ENCODE data around the gene CDYL. TPM values are rescaled to one million over a fixed set of nuclear protein-coding genes. Genes with fewer than 3 reads are reported as not detected.

CDYL gene
- total and polyA plus RNA-seq, 2 of the 4 experiments (the other 2 are of a cell fraction) = 14.2 to 92.1 TPM

DNA sequence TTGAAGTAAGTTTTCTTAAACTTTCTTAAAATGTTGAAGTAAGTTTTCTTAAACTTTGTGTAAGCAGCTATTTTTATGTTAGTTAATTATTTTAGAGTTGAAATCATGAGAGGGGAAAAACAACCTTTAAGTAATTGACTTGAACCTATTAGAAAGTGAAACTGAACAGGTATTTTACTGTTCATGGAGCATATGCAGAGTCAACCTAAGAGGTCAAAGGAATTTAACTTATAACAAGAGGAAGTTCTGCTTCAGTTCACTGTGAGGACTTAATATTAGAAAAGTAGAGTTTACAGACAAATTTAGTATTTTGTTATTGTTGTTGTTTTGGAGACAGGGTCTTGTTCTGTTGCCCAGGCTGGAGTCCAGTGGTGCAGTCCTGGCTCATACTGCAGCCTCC, 38.0 kb downstream of the CDYL start:
- no peak overlapping the region for H3K4ac ChIP-seq (ENCODE audit: low read depth, low read length)
- no peak overlapping the region for H2BK20ac ChIP-seq (ENCODE audit: low read depth, low read length)
- no peak overlapping the region for H2BK120ac ChIP-seq (ENCODE audit: low read depth, low read length)
- no peak overlapping the region for H3K18ac ChIP-seq (ENCODE audit: low read depth, low read length)
- peaks cover 25 to 67% of the 10 kb centered on the region in 2 experiments; a peak in 3 of 4 replicates for H3K79me1 ChIP-seq (ENCODE audit: low read depth in 1 of 2, low read length in 2 of 2)
- no peak overlapping the region for H3K4me3 ChIP-seq (ENCODE audit: insufficient read depth, low read depth, low read length)
- ChIA-PET POLR2A (ENCODE audit: unreplicated experiment) (no interaction called here), CTCF (no interaction called here)
- no peak overlapping the region for H3K23ac ChIP-seq (ENCODE audit: low read depth, low read length)
- ATAC-seq (ENCODE audit: low read depth) (no peak), DNase-seq (no peak)
- no peak overlapping the region for H2AFZ ChIP-seq (replicated peaks; ENCODE audit: low read length, poor library complexity)
- no peak overlapping the region for H2BK15ac ChIP-seq (ENCODE audit: low read depth, low read length)
- no peak overlapping the region for H2AK9ac ChIP-seq (replicated peaks; ENCODE audit: low read depth, low read length, poor library complexity)
- TF ChIP-seq NFE2L2 (IDR thresholded peaks at IDR 0.05; ENCODE audit: low read depth, low read length) = no peak
- TF ChIP-seq, protein P1, sequence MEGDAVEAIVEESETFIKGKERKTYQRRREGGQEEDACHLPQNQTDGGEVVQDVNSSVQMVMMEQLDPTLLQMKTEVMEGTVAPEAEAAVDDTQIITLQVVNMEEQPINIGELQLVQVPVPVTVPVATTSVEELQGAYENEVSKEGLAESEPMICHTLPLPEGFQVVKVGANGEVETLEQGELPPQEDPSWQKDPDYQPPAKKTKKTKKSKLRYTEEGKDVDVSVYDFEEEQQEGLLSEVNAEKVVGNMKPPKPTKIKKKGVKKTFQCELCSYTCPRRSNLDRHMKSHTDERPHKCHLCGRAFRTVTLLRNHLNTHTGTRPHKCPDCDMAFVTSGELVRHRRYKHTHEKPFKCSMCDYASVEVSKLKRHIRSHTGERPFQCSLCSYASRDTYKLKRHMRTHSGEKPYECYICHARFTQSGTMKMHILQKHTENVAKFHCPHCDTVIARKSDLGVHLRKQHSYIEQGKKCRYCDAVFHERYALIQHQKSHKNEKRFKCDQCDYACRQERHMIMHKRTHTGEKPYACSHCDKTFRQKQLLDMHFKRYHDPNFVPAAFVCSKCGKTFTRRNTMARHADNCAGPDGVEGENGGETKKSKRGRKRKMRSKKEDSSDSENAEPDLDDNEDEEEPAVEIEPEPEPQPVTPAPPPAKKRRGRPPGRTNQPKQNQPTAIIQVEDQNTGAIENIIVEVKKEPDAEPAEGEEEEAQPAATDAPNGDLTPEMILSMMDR (conservative IDR thresholded peaks at IDR 0.05; ENCODE audit: low read depth, low read length) = no peak
- TF ChIP-seq, protein P2, sequence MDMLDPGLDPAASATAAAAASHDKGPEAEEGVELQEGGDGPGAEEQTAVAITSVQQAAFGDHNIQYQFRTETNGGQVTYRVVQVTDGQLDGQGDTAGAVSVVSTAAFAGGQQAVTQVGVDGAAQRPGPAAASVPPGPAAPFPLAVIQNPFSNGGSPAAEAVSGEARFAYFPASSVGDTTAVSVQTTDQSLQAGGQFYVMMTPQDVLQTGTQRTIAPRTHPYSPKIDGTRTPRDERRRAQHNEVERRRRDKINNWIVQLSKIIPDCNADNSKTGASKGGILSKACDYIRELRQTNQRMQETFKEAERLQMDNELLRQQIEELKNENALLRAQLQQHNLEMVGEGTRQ (IDR thresholded peaks at IDR 0.05; ENCODE audit: low read depth, low read length) = no peak
- TF ChIP-seq POLR2A (IDR thresholded peaks at IDR 0.05; ENCODE audit: low read depth, low read length) = no peak
- TF ChIP-seq MAZ (IDR thresholded peaks at IDR 0.05; ENCODE audit: borderline replicate concordance, low read depth, low read length) = no peak
- no peak for TF ChIP-seq CEBPB (IDR thresholded peaks at IDR 0.05; ENCODE audit: low read depth, low read length)
- TF ChIP-seq RCOR1 (IDR thresholded peaks at IDR 0.05; ENCODE audit: insufficient replicate concordance, low read length) = no peak
- TF ChIP-seq, protein P3, sequence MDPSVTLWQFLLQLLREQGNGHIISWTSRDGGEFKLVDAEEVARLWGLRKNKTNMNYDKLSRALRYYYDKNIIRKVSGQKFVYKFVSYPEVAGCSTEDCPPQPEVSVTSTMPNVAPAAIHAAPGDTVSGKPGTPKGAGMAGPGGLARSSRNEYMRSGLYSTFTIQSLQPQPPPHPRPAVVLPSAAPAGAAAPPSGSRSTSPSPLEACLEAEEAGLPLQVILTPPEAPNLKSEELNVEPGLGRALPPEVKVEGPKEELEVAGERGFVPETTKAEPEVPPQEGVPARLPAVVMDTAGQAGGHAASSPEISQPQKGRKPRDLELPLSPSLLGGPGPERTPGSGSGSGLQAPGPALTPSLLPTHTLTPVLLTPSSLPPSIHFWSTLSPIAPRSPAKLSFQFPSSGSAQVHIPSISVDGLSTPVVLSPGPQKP (IDR thresholded peaks at IDR 0.05; ENCODE audit: borderline replicate concordance, low read depth, low read length) = no peak
- TF ChIP-seq CHD1 (IDR thresholded peaks at IDR 0.05; ENCODE audit: low read depth, low read length) = no peak
- TF ChIP-seq BHLHE40 (IDR thresholded peaks at IDR 0.05; ENCODE audit: low read depth, low read length) = no peak
- no peak for TF ChIP-seq MXI1 (IDR thresholded peaks at IDR 0.05; ENCODE audit: borderline replicate concordance, low read depth, low read length)
- no peak for TF ChIP-seq FOS (IDR thresholded peaks at IDR 0.05; ENCODE audit: low read depth, low read length)
- no peak for TF ChIP-seq MAFK (IDR thresholded peaks at IDR 0.05; ENCODE audit: low read depth, low read length)
- TF ChIP-seq SMC3 (IDR thresholded peaks at IDR 0.05; ENCODE audit: low read depth, low read length) = no peak
- TF ChIP-seq RAD21 (IDR thresholded peaks at IDR 0.05; ENCODE audit: low read length) = no peak
- TF ChIP-seq RFX5 (IDR thresholded peaks at IDR 0.05; ENCODE audit: low read depth, low read length) = no peak
- H3K14ac ChIP-seq (replicated peaks; ENCODE audit: low read depth, low read length) = no peak overlapping the region
- H4K8ac ChIP-seq (ENCODE audit: low read depth in 2 of 2, low read length in 2 of 2) = no peak overlapping the region
- H4K20me1 ChIP-seq (ENCODE audit: insufficient read depth, low read length) = peaks cover 67% of the 10 kb centered on the region
- intact Hi-C loops (cut with micrococcal nuclease) = no loop called here
- no peak overlapping the region for H4K91ac ChIP-seq (ENCODE audit: insufficient read depth, low read depth, low read length)
- BruUV-seq (replicated peaks) = no TSS peak
- in situ Hi-C loops (cut with MboI; ENCODE audit: low sequenced_read_pairs) = no loop called here
- no peaks in the 10 kb centered on the region for H3K9me3 ChIP-seq (ENCODE audit: control insufficient read depth, insufficient read depth, low read length)
- no peak overlapping the region for H2AK5ac ChIP-seq (ENCODE audit: low read depth, low read length)
- peaks cover 5% of the 10 kb centered on the region for H3K9me1 ChIP-seq (ENCODE audit: insufficient read depth, low read length)
- H2BK5ac ChIP-seq (ENCODE audit: low read depth, low read length, poor library complexity, severe bottlenecking) = no peak overlapping the region
- no peak overlapping the region for H3K56ac ChIP-seq (ENCODE audit: extremely low read depth, insufficient read depth, low read length)
- H3K27ac ChIP-seq (ENCODE audit: insufficient read depth, low read length) = no peak overlapping the region
- H3K27me3 ChIP-seq (ENCODE audit: control insufficient read depth, insufficient read depth, low read length) = no peaks in the 10 kb centered on the region
- H3K36me3 ChIP-seq (ENCODE audit: control insufficient read depth, insufficient read depth, low read length) = no peaks in the 10 kb centered on the region
- no peak overlapping the region for H3K9ac ChIP-seq (ENCODE audit: low read depth, low read length)
- H4K5ac ChIP-seq (ENCODE audit: low read depth, low read length) = no peak overlapping the region
- dilution Hi-C loops (cut with HindIII; ENCODE audit: low sequenced_read_pairs, unreplicated experiment) = no loop called here
- H3K4me2 ChIP-seq (ENCODE audit: low read depth, low read length) = no peak overlapping the region
- H3K4me1 ChIP-seq (ENCODE audit: control insufficient read depth, insufficient read depth, low read length) = peaks cover 6% of the 10 kb centered on the region

All from IMR-90 (cell line).